Heart left ventricle (tissue), 16 donors: Measurements from ENCODE around the gene ITPR2. TPM values are rescaled to one million over a fixed set of nuclear protein-coding genes. Genes with fewer than 3 reads are reported as not detected.

Experiments
- ATAC-seq, 4 donors: fragments of 200-7000 bp; cut with Tn5 transposase; one replicate each; pipeline ENCODE4 v1.9.1; 2020 to 2022; ENCODE audit warnings: moderate library complexity in 4 of 4, mild to moderate bottlenecking in 3 of 4, moderate number of reproducible peaks in 1 of 4
- DNase-seq, 5 donors: peaks; one replicate each; pipeline ENCODE4 v3.0.0-alpha.2; 2020
- H3K27ac ChIP-seq, 12 donors: fragments of 200-600 bp; sonication (generic) in 4 of 12; one replicate each; pipeline versions ENCODE4 v1.5.0 to v1.8.0; 2016 to 2022; ENCODE audit warnings: mild to moderate bottlenecking in 2 of 12
- H3K27me3 ChIP-seq, 9 donors: fragments of 200-600 bp; sonication (generic) in 2 of 9; one replicate each; pipeline versions ENCODE4 v1.5.1 to v1.8.0; 2016 to 2022; ENCODE audit warnings: mild to moderate bottlenecking in 3 of 9
- H3K36me3 ChIP-seq, 9 donors: fragments of 200-600 bp; sonication (generic) in 2 of 9; one replicate each; pipeline versions ENCODE4 v1.5.0 to v1.8.0; 2018 to 2022; ENCODE audit warnings: mild to moderate bottlenecking in 2 of 9
- H3K4me1 ChIP-seq, 12 donors: fragments of 200-600 bp; sonication (generic) in 4 of 12; one replicate each; pipeline versions ENCODE4 v1.5.0 to v1.8.0; 2016 to 2022; ENCODE audit warnings: mild to moderate bottlenecking in 3 of 12
- H3K4me3 ChIP-seq, 12 donors: fragments of 200-600 bp; sonication (generic) in 4 of 12; one replicate each; pipeline versions ENCODE4 v1.5.0 to v1.8.0; 2017 to 2022; ENCODE audit warnings: mild to moderate bottlenecking in 9 of 12, moderate library complexity in 4 of 12
- H3K9me3 ChIP-seq, 12 donors: fragments of 200-600 bp; sonication (generic) in 4 of 12; one replicate each; pipeline versions ENCODE4 v1.5.0 to v1.8.0; 2016 to 2022; ENCODE audit warnings: mild to moderate bottlenecking in 1 of 12
- POLR2A ChIP-seq, 2 donors: fragments of 450-650 bp; IDR thresholded peaks; one replicate each; pipeline ENCODE4 v1.6.1; 2017; ENCODE audit warnings: antibody characterized with exemption in 2 of 2, mild to moderate bottlenecking in 2 of 2, moderate library complexity in 2 of 2
- WGBS, 4 donors: extraction: QIAGEN DNeasy Blood & Tissue Kit in 2 of 4; methylation state at CpG; one replicate each; pipeline versions ENCODE4 v1.1.5 to v1.1.7; 2013 to 2018; 5-methylcytosine and 5-hydroxymethylcytosine counted together
- intact Hi-C, 10 donors: fragments of 100-400 bp; cut with DNase I; formaldehyde crosslinking; loops; one replicate each; pipeline versions ENCODE4 v1.11.1 to v1.14.2; 2022
- polyA plus RNA-seq, 2 donors: library from polyadenylated mRNA; stranded (reverse); fragments of 200-250 nt; gene quantifications; one replicate each; pipeline ENCODE4 v1.2.3, GENCODE V29; 2013
- total RNA-seq, 9 donors: library from RNA; depleted of rRNA in 2 of 9; stranded (reverse); fragments of >200 nt in 2 of 9; fragmentation: NEBNext Ultra II Directional in 3 of 9; extraction: Animal tissue kit (Norgen Biotek cat#: 25700) in 3 of 9; gene quantifications; one replicate each; pipeline versions ENCODE4 v1.1.0 to v1.2.4, GENCODE V29; 2016 to 2023
- TF ChIP-seq, protein P1 (sequence below), 12 donors: fragments of 200-600 bp; sonication (generic) in 4 of 12; IDR thresholded peaks; one replicate each; pipeline versions ENCODE4 v1.5.0 to v1.8.0; 2018 to 2022; ENCODE audit warnings: antibody characterized with exemption in 12 of 12, mild to moderate bottlenecking in 5 of 12
- donor health status: ischemic (EF 13 %, LVEDD 7.1; RV severe dilation, severe dysfunction).
- donor health status: healthy with polysubstance abuse.
- donor health status: DM: no; HTN: yes; CAD: no.
- donor health status: DM: no; HTN: no; CAD: no.
- donor health status: ischemic (EF 25% LVEDD 6.9; RV normal size, moderate dysfunction).
- donor health status: ischemic (EF 25% LVEDD 5.7; RV mildly dilated, moderate dysfunction).
- donor health status: healthy.
- donor health status: DM: yes; HTN: yes; CAD: no.
- donor health status: ischemic (EF 35%, LVEDD 5.7; RV mildly dilated, moderate dysfunction).
- donor health status: nonischemic (EF 11% LVEDD 7.7; RV severe dilation, severe dysfunction).
- donor health status: DM: yes; HTN: yes; CAD: no.
- donor health status: PGD.
- donor health status: ischemic (EF 29% LVEDD 5.4; RV normal size, mild dysfunction).
- donor health status: nonischemic (EF 23%, LVEDD 6.1; RV moderate dilation, normal function).

ITPR2 gene
- total and polyA plus RNA-seq, 11 donors: 3.4 to 45.6 (median 11.8) TPM

DNA sequence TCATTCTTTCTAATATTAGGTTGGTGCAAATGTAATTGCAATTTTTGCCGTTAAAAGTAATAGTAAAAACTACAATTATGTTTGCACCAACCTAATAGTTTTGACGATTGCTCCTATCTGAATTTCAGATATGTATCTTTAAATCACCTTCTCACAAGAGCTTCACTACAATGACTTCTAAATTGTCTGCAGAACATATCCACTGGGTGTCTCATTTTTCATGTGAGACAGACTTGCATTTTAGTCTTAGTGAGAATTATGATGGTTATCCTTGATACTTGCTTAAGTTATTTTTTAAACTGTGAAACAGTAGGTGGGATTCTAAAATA is 84.6 kb downstream of the ITPR2 start:
- H3K4me1 ChIP-seq: peaks cover 0 to 55% (median 7%) of the 10 kb centered on the region in 12 donors
- H3K9me3 ChIP-seq: no peaks in the 10 kb centered on the region
- H3K4me3 ChIP-seq: no peak overlapping the region
- ATAC-seq (no peak), DNase-seq (no peak)
- intact Hi-C loops: no loop called here
- H3K27me3 ChIP-seq: no peaks in the 10 kb centered on the region
- no peaks in the 10 kb centered on the region for H3K36me3 ChIP-seq
- TF ChIP-seq POLR2A (IDR thresholded peaks at IDR 0.05): no peak
- TF ChIP-seq, protein P1, sequence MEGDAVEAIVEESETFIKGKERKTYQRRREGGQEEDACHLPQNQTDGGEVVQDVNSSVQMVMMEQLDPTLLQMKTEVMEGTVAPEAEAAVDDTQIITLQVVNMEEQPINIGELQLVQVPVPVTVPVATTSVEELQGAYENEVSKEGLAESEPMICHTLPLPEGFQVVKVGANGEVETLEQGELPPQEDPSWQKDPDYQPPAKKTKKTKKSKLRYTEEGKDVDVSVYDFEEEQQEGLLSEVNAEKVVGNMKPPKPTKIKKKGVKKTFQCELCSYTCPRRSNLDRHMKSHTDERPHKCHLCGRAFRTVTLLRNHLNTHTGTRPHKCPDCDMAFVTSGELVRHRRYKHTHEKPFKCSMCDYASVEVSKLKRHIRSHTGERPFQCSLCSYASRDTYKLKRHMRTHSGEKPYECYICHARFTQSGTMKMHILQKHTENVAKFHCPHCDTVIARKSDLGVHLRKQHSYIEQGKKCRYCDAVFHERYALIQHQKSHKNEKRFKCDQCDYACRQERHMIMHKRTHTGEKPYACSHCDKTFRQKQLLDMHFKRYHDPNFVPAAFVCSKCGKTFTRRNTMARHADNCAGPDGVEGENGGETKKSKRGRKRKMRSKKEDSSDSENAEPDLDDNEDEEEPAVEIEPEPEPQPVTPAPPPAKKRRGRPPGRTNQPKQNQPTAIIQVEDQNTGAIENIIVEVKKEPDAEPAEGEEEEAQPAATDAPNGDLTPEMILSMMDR (IDR thresholded peaks at IDR 0.05): no peak
- peak overlapping the region in 1 of 12 donors; percentile 3 for H3K27ac ChIP-seq
- WGBS, 4 donors: 64 to 91% (median 89%) methylated on average over 2 of the region's 2 CpGs

GRCh38 chr12:26746121-26746714 is 86.8 kb downstream of the ITPR2 start:
- Histone ChIP-seq H3K4me1 (peaks cover 0 to 58% (median 15%) of the 10 kb centered on the region in 12 donors), H3K27me3 (no peaks in the 10 kb centered on the region), H3K27ac (peak overlapping the region in 1 of 12 donors; percentile 28), H3K36me3 (no peaks in the 10 kb centered on the region), H3K4me3 (no peak overlapping the region), H3K9me3 (no peaks in the 10 kb centered on the region)
- ATAC-seq (no peak), DNase-seq (no peak)
- WGBS, 4 donors: 84 to 91% (median 88%) methylated on average over 4 of the region's 4 CpGs
- intact Hi-C loops: no loop called here
- TF ChIP-seq POLR2A (IDR thresholded peaks at IDR 0.05): no peak
- TF ChIP-seq, protein P1 (IDR thresholded peaks at IDR 0.05): no peak

GRCh38 chr12:26744697-26745440 is 88.1 kb downstream of the ITPR2 start:
- Histone ChIP-seq H3K27me3 (no peaks in the 10 kb centered on the region), H3K36me3 (no peaks in the 10 kb centered on the region), H3K4me3 (no peak overlapping the region), H3K4me1 (peaks cover 0 to 64% (median 19%) of the 10 kb centered on the region in 12 donors), H3K9me3 (peaks cover 0 to 4% (median 0%) of the 10 kb centered on the region in 12 donors), H3K27ac (peak overlapping the region in 1 of 12 donors; percentile 28)
- no peak for ATAC-seq
- TF ChIP-seq, protein P1 (IDR thresholded peaks at IDR 0.05): no peak
- TF ChIP-seq POLR2A (IDR thresholded peaks at IDR 0.05): no peak
- intact Hi-C loops: no loop called here
- WGBS, 4 donors: 59 to 73% (median 67%) methylated on average over 8 of the region's 8 CpGs
- no peak for DNase-seq

DNA sequence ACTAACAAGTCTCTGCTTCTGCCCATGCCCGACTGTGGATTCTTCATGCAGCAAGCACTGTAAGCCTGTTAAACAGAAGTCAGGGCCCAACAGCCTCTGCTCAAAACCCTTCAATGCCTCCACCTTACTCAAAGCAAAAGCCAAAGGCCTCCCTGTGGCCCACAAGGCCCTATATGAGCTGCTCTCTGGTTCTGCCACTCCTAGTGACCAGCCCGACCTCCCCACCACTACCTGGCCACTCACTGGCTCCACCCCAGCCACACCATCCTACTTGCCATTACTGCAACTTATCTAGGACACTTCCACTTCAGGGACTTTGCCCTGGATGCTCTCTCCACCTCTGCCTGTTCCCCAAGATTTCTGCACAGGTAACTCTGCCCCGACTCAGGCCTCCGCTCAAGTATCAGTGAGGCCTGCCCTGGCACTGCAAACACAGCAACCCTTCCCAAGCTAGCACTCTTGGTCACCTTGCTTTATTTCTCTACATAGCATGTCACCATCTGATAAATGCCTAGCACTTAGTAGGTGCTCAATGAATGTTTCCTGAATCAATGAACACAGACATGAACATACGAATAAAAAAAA is 88.9 kb downstream of the ITPR2 start:
- intact Hi-C loops: no loop called here
- peaks cover 0 to 57% (median 19%) of the 10 kb centered on the region in 12 donors for H3K4me1 ChIP-seq
- peak overlapping the region in 1 of 12 donors; percentile 21 for H3K27ac ChIP-seq
- no peaks in the 10 kb centered on the region for H3K36me3 ChIP-seq
- H3K27me3 ChIP-seq: no peaks in the 10 kb centered on the region
- no peak for DNase-seq
- TF ChIP-seq, protein P1 (IDR thresholded peaks at IDR 0.05): no peak
- TF ChIP-seq POLR2A (IDR thresholded peaks at IDR 0.05): no peak
- ATAC-seq: no peak
- H3K4me3 ChIP-seq: no peak overlapping the region
- 83 to 95% (median 94%) methylated on average over 5 of the region's 5 CpGs for WGBS, 4 donors
- H3K9me3 ChIP-seq: peaks cover 0 to 11% (median 0%) of the 10 kb centered on the region in 12 donors
